Endothelial cell of umbilical vein (primary cell): ENCODE data around the gene MED15. TPM values are rescaled to one million over a fixed set of nuclear protein-coding genes. Genes with fewer than 3 reads are reported as not detected.

Source experiments
- BruUV-seq: library from RNA; stranded (reverse); fragments of 400-500 nt; replicated peaks from 2 replicates; lab custom pipeline; 2021; lab: Mats Ljungman, UMichigan
- CTCF ChIA-PET: fragments of 300-600, 350-600 bp; sonication (Branson Sonifier 250); formaldehyde crosslinking; loops from one replicate; lab custom pipeline; 2021; ENCODE audit warnings: antibody characterized with exemption, inconsistent platforms; lab: Charles Lee
- POLR2A ChIA-PET: fragments of 300-600, 350-600 bp; sonication (Branson Sonifier 250); formaldehyde crosslinking; loops from one replicate; lab custom pipeline; 2021; ENCODE audit warnings: antibody characterized with exemption, inconsistent platforms; lab: Charles Lee
- DNase-seq: peaks from one replicate; pipeline ENCODE4 v3.0.0-alpha.2; 2011; ENCODE audit warnings: low read depth, low spot score
- FAIRE-seq: peaks from 2 replicates; lab custom pipeline; 2011; peaks lifted over from hg19 to GRCh38; lab: Jason Lieb, UNC
- H2AFZ ChIP-seq: 2 replicates; pipeline ENCODE4 v1.6.0; 2012; ENCODE audit warnings: low read depth, low read length, control low read depth, inconsistent platforms
- H3K27ac ChIP-seq: 2 replicates; pipeline ENCODE4 v1.5.1; 2011; ENCODE audit warnings: low read depth, mild to moderate bottlenecking, control low read depth, low read length, moderate library complexity; ENCODE audit not compliant: insufficient read depth
- H3K27me3 ChIP-seq, 2 experiments: 2 replicates each; pipeline versions ENCODE4 v1.6.0 to v1.6.1; 2011; ENCODE audit warnings: low read length in 2 of 2, mixed read lengths in 1 of 2; ENCODE audit not compliant: control insufficient read depth in 2 of 2, insufficient read depth in 2 of 2
- H3K36me3 ChIP-seq, 2 experiments: 2 replicates in 1 of 2; 3 replicates in 1 of 2; pipeline ENCODE4 v1.5.1; 2011; ENCODE audit warnings: low read length in 2 of 2, mild to moderate bottlenecking in 1 of 2, moderate library complexity in 1 of 2; ENCODE audit not compliant: control insufficient read depth in 2 of 2, insufficient read depth in 2 of 2; ENCODE audit errors: extremely low read depth in 1 of 2
- H3K4me1 ChIP-seq: 3 replicates; pipeline ENCODE4 v1.5.1; 2011; ENCODE audit warnings: mild to moderate bottlenecking, low read length; ENCODE audit not compliant: control insufficient read depth, insufficient read depth; ENCODE audit errors: extremely low read depth
- H3K4me2 ChIP-seq: 2 replicates; pipeline ENCODE4 v1.6.1; 2011; ENCODE audit warnings: low read length, control low read depth, mixed read lengths; ENCODE audit not compliant: insufficient read depth
- H3K4me3 ChIP-seq, 3 experiments: fragments of 200-600 bp in 1 of 3; sonication (generic), shearing (Covaris generic) in 1 of 3; replicated peaks in 1 of 3; 2 replicates each; pipeline ENCODE4 v1.5.1; 2011 to 2016; ENCODE audit warnings: control low read depth in 3 of 3, low read length in 3 of 3, mild to moderate bottlenecking in 2 of 3, inconsistent platforms in 1 of 3, low read depth in 1 of 3, moderate library complexity in 1 of 3; ENCODE audit not compliant: insufficient read depth in 1 of 3
- H3K79me2 ChIP-seq: 2 replicates; pipeline ENCODE4 v1.6.0; 2012; ENCODE audit warnings: low read length, inconsistent platforms; ENCODE audit not compliant: control insufficient read depth, insufficient read depth
- H3K9ac ChIP-seq: replicated peaks from 2 replicates; pipeline ENCODE3; 2011; ENCODE audit warnings: low read length, control low read depth; ENCODE audit not compliant: insufficient read depth; ENCODE audit errors: extremely low read depth
- H3K9me1 ChIP-seq: replicated peaks from 3 replicates; pipeline ENCODE4 v1.6.0; 2011; ENCODE audit warnings: mild to moderate bottlenecking, low read length; ENCODE audit not compliant: control insufficient read depth, insufficient read depth; ENCODE audit errors: extremely low read depth
- H3K9me3 ChIP-seq: replicated peaks from 2 replicates; pipeline ENCODE4 v1.5.1; 2012; ENCODE audit warnings: low read length, inconsistent platforms; ENCODE audit not compliant: control insufficient read depth, insufficient read depth
- H4K20me1 ChIP-seq: replicated peaks from 2 replicates; pipeline ENCODE3; 2011; ENCODE audit warnings: mild to moderate bottlenecking, low read length; ENCODE audit not compliant: control insufficient read depth, insufficient read depth; ENCODE audit errors: extremely low read depth
- CTCF ChIP-seq, 2 donors: IDR thresholded peaks; 1 replicate in 1 of 2; 2 replicates in 1 of 2; pipeline ENCODE4 v1.5.1; 2011; ENCODE audit warnings: low read length in 2 of 2, mild to moderate bottlenecking in 2 of 2, moderate library complexity in 2 of 2, control low read depth in 1 of 2, inconsistent platforms in 1 of 2, low read depth in 1 of 2; ENCODE audit not compliant: insufficient read depth in 1 of 2; ENCODE audit errors: extremely low read depth in 1 of 2
- EZH2 ChIP-seq: IDR thresholded peaks from 2 replicates; pipeline ENCODE4 v1.6.1; 2012; ENCODE audit warnings: borderline replicate concordance, low read depth, mild to moderate bottlenecking, moderate library complexity, low read length, inconsistent platforms; ENCODE audit not compliant: severe bottlenecking
- FOS ChIP-seq: IDR thresholded peaks from 2 replicates; pipeline ENCODE4 v1.6.1; 2011; ENCODE audit warnings: mild to moderate bottlenecking, low read length, moderate library complexity, borderline replicate concordance; ENCODE audit not compliant: insufficient read depth
- GATA2 ChIP-seq: IDR thresholded peaks from 2 replicates; pipeline ENCODE4 v1.7.0; 2011; ENCODE audit warnings: low read depth, mild to moderate bottlenecking, moderate library complexity, mixed read lengths, low read length; ENCODE audit not compliant: insufficient read length, insufficient read depth
- JUN ChIP-seq: IDR thresholded peaks from 2 replicates; pipeline ENCODE4 v1.6.1; 2011; ENCODE audit warnings: borderline replicate concordance, low read depth; ENCODE audit not compliant: insufficient read length, insufficient read depth
- MAX ChIP-seq: IDR thresholded peaks from 2 replicates; pipeline ENCODE4 v1.6.1; 2011; ENCODE audit not compliant: insufficient read depth, insufficient read length
- MYC ChIP-seq: IDR thresholded peaks from one replicate; pipeline ENCODE4 v1.6.1; 2011; ENCODE audit warnings: mild to moderate bottlenecking, low read depth, low read length
- POLR2A ChIP-seq: IDR thresholded peaks from 2 replicates; pipeline ENCODE4 v1.6.1; 2012; ENCODE audit warnings: low read depth, mild to moderate bottlenecking, control low read depth, low read length
- POLR2AphosphoS5 ChIP-seq: IDR thresholded peaks from 2 replicates; pipeline ENCODE4 v1.6.1; 2012; ENCODE audit warnings: low read depth, mild to moderate bottlenecking, control low read depth, low read length, moderate library complexity; ENCODE audit not compliant: insufficient read depth
- dilution Hi-C: fragments of 300-500 bp; cut with MboI; formaldehyde crosslinking; loops from one replicate; pipeline ENCODE4 v1.15.0; 2019; ENCODE audit warnings: low sequenced_read_pairs; ENCODE audit not compliant: extremely low pct_ligation_motif_present
- intact Hi-C: fragments of 100-400 bp; cut with micrococcal nuclease; formaldehyde crosslinking; loops from one replicate; pipeline ENCODE4 v1.10.0; 2022
- polyA plus RNA-seq, 4 experiments: library from polyadenylated mRNA; depleted of rRNA in 3 of 4; stranded (reverse) in 3 of 4; unstranded in 1 of 4; fragments of >200 nt; gene quantifications; 2 replicates each; pipeline versions ENCODE4 v1.2.1 to v1.2.3, GENCODE V29; 2011 to 2012; ENCODE audit warnings: missing spikeins in 1 of 4
- total RNA-seq: library from RNA; stranded (reverse); gene quantifications from 2 replicates; pipeline ENCODE4 v1.2.3, GENCODE V29; 2021

MED15 gene
- total and polyA plus RNA-seq, 2 donors (not counting 3 experiments of a cell fraction or from before 2014, with no cell fraction given), result 68.1 to 138 TPM

DNA sequence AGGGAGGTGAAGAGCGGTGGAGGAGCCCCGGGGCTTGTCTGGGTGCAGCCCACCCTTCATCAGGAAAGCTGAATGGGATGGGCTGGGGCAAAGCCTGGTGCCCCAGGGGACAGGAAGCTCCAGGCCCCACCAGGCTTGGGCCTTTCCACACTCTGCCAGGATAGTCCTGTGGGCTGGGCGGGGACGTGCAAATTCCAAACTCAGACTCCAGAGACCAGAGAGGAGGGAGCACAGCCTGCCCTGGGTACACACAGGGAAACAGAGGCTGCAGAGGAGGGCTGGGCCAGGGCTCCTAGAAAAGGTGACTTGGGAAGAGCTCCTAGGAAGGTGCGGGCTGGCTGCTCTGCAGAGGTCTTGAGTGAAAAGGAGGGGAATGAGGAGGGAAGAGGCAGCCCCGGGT lies 124.7 kb downstream of the MED15 start:
- no peak for TF ChIP-seq GATA2
- TF ChIP-seq EZH2, result no peak
- no peak for TF ChIP-seq POLR2AphosphoS5
- no peak for TF ChIP-seq POLR2A
- no peak for TF ChIP-seq JUN
- intact Hi-C loops, result no loop called here
- H4K20me1 ChIP-seq, result no peaks in the 10 kb centered on the region
- peaks cover under 1 to 5% of the 10 kb centered on the region in 2 experiments for H3K27me3 ChIP-seq
- H3K9ac ChIP-seq, result no peak overlapping the region
- H3K79me2 ChIP-seq, result no peaks in the 10 kb centered on the region
- H3K9me1 ChIP-seq, result no peaks in the 10 kb centered on the region
- H3K36me3 ChIP-seq, result no peaks in the 10 kb centered on the region
- H3K4me3 ChIP-seq, result no peak overlapping the region
- no peak overlapping the region for H3K4me2 ChIP-seq
- FAIRE-seq (no peak), DNase-seq (no peak)
- dilution Hi-C loops, result no loop called here
- ChIA-PET CTCF (no interaction called here), POLR2A (no interaction called here)
- H3K27ac ChIP-seq, result no peak overlapping the region
- H3K9me3 ChIP-seq, result no peaks in the 10 kb centered on the region
- no peak overlapping the region for H2AFZ ChIP-seq
- no peaks in the 10 kb centered on the region for H3K4me1 ChIP-seq
- no TSS peak for BruUV-seq

DNA sequence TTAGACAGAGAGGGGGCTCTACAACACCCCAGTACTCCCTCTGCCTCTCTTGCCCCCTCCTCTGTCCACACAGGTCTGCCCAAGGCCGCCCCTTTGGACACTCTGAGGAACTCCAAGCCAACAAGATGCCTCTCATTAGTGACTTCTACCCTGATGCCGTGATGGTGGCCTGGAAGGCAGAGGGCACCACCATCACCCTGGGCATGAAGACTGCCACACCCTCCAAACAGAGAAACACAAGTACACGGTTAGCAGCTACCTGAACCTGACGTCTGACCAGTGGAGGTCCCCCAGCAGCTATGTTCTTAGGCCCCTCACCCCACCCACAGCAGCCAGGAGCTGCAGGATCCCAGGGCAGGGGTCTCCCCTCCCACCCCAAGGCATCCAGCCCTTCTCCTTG lies 125.1 kb downstream of the MED15 start:
- BruUV-seq, result no TSS peak
- dilution Hi-C loops, result no loop called here
- CTCF ChIA-PET, result no interaction called here
- intact Hi-C loops, result no loop called here
- no peaks in the 10 kb centered on the region for H3K4me1 ChIP-seq
- no peaks in the 10 kb centered on the region for H3K36me3 ChIP-seq
- DNase-seq (no peak), FAIRE-seq (no peak)
- no peak overlapping the region for H3K4me3 ChIP-seq
- no peak overlapping the region for H2AFZ ChIP-seq
- H3K9me3 ChIP-seq, result no peaks in the 10 kb centered on the region
- H4K20me1 ChIP-seq, result no peaks in the 10 kb centered on the region
- no peak for TF ChIP-seq MYC
- no peak for TF ChIP-seq JUN
- TF ChIP-seq GATA2, result no peak
- no peak for TF ChIP-seq EZH2
- no peak for TF ChIP-seq MAX
- no peak for TF ChIP-seq POLR2AphosphoS5
- no peak for TF ChIP-seq FOS
- no peak for TF ChIP-seq POLR2A
- TF ChIP-seq CTCF (IDR thresholded peaks at IDR 0.05; ENCODE audit: extremely low read depth in 1 of 2, insufficient read depth in 1 of 2, low read depth in 1 of 2, low read length in 2 of 2), result no peak
- H3K27me3 ChIP-seq, result peaks cover 0 to under 1% of the 10 kb centered on the region in 2 experiments
- H3K27ac ChIP-seq, result no peak overlapping the region
- H3K79me2 ChIP-seq, result no peaks in the 10 kb centered on the region
- no peak overlapping the region for H3K9ac ChIP-seq
- H3K4me2 ChIP-seq, result no peak overlapping the region
- POLR2A ChIA-PET, result no interaction called here
- H3K9me1 ChIP-seq, result no peaks in the 10 kb centered on the region
